Measurements from ENCODE around the gene FNBP1. TPM values are rescaled to one million over a fixed set of nuclear protein-coding genes. Genes with fewer than 3 reads are reported as not detected.

The FNBP1 gene
- total RNA-seq, 1 experiment from 2014 or later, result 43.6 TPM

DNA sequence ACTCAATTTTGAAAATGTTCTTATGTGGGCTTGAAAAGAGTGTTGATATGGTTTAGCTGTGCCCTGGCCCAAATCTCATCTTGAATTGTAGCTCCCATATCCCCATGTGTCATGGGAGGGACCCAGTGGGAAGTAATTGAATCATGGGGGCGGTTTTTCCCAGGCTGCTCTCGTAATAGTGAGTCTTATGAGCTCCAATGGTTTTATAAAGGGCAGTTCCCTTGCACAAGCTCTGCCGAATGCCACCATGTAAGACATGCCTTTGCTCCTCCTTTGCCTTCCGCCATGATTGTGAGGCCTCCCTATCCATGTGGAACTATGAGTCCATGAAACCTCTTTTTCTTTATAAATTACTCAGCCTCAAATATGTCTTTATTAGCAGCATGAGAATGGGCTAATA lies 136.7 kb downstream of the FNBP1 start (continued):
- TF ChIP-seq, protein P1, sequence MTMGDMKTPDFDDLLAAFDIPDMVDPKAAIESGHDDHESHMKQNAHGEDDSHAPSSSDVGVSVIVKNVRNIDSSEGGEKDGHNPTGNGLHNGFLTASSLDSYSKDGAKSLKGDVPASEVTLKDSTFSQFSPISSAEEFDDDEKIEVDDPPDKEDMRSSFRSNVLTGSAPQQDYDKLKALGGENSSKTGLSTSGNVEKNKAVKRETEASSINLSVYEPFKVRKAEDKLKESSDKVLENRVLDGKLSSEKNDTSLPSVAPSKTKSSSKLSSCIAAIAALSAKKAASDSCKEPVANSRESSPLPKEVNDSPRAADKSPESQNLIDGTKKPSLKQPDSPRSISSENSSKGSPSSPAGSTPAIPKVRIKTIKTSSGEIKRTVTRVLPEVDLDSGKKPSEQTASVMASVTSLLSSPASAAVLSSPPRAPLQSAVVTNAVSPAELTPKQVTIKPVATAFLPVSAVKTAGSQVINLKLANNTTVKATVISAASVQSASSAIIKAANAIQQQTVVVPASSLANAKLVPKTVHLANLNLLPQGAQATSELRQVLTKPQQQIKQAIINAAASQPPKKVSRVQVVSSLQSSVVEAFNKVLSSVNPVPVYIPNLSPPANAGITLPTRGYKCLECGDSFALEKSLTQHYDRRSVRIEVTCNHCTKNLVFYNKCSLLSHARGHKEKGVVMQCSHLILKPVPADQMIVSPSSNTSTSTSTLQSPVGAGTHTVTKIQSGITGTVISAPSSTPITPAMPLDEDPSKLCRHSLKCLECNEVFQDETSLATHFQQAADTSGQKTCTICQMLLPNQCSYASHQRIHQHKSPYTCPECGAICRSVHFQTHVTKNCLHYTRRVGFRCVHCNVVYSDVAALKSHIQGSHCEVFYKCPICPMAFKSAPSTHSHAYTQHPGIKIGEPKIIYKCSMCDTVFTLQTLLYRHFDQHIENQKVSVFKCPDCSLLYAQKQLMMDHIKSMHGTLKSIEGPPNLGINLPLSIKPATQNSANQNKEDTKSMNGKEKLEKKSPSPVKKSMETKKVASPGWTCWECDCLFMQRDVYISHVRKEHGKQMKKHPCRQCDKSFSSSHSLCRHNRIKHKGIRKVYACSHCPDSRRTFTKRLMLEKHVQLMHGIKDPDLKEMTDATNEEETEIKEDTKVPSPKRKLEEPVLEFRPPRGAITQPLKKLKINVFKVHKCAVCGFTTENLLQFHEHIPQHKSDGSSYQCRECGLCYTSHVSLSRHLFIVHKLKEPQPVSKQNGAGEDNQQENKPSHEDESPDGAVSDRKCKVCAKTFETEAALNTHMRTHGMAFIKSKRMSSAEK (CRISPR knock-in tag; IDR thresholded peaks at IDR 0.05; ENCODE audit: borderline replicate concordance), result no peak
- no peak for TF ChIP-seq ZNF423 (CRISPR knock-in tag; IDR thresholded peaks at IDR 0.05)
- no peak for TF ChIP-seq ZNF396 (CRISPR knock-in tag; IDR thresholded peaks at IDR 0.05; ENCODE audit: borderline replicate concordance)
- TF ChIP-seq GABPB1 (CRISPR knock-in tag; IDR thresholded peaks at IDR 0.05), result no peak
- TF ChIP-seq PRRX2 (CRISPR knock-in tag; IDR thresholded peaks at IDR 0.05), result no peak
- TF ChIP-seq NFE2L1 (CRISPR knock-in tag; IDR thresholded peaks at IDR 0.05), result no peak

DNA sequence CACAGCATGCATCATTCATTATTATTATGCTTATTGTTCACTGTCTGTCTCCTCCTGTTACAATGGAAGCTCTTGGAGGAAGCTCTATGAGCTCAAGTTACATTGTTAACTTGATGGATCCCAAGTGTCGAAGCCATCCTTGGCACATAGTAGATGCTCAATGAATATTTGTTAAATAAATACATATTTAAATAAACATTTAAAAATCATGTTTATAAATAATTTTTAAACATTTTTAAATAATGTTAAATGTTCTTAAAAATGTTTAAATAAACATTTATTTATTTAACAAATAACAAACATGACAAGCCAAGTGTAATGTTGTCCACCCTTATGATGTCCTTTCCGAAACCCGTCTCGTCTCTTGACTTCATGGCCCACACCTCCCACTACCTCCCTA lies 138.3 kb downstream of the FNBP1 start:
- H3K36me3 Mint-ChIP-seq, result peaks cover 34% of the 10 kb centered on the region
- H3K27ac Mint-ChIP-seq, result 0 out of 2 replicates have a peak overlapping the region, but pooled peaks have one; percentile 21
- TF ChIP-seq, protein P2, sequence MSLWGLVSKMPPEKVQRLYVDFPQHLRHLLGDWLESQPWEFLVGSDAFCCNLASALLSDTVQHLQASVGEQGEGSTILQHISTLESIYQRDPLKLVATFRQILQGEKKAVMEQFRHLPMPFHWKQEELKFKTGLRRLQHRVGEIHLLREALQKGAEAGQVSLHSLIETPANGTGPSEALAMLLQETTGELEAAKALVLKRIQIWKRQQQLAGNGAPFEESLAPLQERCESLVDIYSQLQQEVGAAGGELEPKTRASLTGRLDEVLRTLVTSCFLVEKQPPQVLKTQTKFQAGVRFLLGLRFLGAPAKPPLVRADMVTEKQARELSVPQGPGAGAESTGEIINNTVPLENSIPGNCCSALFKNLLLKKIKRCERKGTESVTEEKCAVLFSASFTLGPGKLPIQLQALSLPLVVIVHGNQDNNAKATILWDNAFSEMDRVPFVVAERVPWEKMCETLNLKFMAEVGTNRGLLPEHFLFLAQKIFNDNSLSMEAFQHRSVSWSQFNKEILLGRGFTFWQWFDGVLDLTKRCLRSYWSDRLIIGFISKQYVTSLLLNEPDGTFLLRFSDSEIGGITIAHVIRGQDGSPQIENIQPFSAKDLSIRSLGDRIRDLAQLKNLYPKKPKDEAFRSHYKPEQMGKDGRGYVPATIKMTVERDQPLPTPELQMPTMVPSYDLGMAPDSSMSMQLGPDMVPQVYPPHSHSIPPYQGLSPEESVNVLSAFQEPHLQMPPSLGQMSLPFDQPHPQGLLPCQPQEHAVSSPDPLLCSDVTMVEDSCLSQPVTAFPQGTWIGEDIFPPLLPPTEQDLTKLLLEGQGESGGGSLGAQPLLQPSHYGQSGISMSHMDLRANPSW (CRISPR knock-in tag; conservative IDR thresholded peaks at IDR 0.05; ENCODE audit: low read depth), result no peak
- TF ChIP-seq, protein P3, sequence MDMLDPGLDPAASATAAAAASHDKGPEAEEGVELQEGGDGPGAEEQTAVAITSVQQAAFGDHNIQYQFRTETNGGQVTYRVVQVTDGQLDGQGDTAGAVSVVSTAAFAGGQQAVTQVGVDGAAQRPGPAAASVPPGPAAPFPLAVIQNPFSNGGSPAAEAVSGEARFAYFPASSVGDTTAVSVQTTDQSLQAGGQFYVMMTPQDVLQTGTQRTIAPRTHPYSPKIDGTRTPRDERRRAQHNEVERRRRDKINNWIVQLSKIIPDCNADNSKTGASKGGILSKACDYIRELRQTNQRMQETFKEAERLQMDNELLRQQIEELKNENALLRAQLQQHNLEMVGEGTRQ (CRISPR knock-in tag; IDR thresholded peaks at IDR 0.05), result no peak
- TF ChIP-seq, protein P4, sequence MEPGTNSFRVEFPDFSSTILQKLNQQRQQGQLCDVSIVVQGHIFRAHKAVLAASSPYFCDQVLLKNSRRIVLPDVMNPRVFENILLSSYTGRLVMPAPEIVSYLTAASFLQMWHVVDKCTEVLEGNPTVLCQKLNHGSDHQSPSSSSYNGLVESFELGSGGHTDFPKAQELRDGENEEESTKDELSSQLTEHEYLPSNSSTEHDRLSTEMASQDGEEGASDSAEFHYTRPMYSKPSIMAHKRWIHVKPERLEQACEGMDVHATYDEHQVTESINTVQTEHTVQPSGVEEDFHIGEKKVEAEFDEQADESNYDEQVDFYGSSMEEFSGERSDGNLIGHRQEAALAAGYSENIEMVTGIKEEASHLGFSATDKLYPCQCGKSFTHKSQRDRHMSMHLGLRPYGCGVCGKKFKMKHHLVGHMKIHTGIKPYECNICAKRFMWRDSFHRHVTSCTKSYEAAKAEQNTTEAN (CRISPR knock-in tag; IDR thresholded peaks at IDR 0.05), result no peak
- no peak for TF ChIP-seq TEAD4 (CRISPR knock-in tag; IDR thresholded peaks at IDR 0.05)
- TF ChIP-seq, protein P5, sequence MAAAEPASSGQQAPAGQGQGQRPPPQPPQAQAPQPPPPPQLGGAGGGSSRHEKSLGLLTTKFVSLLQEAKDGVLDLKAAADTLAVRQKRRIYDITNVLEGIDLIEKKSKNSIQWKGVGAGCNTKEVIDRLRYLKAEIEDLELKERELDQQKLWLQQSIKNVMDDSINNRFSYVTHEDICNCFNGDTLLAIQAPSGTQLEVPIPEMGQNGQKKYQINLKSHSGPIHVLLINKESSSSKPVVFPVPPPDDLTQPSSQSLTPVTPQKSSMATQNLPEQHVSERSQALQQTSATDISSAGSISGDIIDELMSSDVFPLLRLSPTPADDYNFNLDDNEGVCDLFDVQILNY (CRISPR knock-in tag; IDR thresholded peaks at IDR 0.05), result no peak
- peak; percentile 99 for TF ChIP-seq HMGA2 (CRISPR knock-in tag; IDR thresholded peaks at IDR 0.05)
- no peak for TF ChIP-seq NFATC4 (CRISPR knock-in tag; IDR thresholded peaks at IDR 0.05)
- no peak for TF ChIP-seq GABPB1 (CRISPR knock-in tag; IDR thresholded peaks at IDR 0.05)
- H3K9me3 Mint-ChIP-seq, result peaks cover 9% of the 10 kb centered on the region; the same call in 1 of the 2 replicates
- H3K27me3 Mint-ChIP-seq (ENCODE audit: low read depth), result no peaks in the 10 kb centered on the region
- POLR2A ChIA-PET, result interaction anchor here (0.6 to 1.0 kb wide), 2 partner anchors 13 to 39 kb away, joined by 3 to 4 read pairs; no protein-coding TSS in a partner anchor
- CTCF ChIA-PET, result no interaction called here
- H3K4me3 Mint-ChIP-seq, result no peak overlapping the region
- H3K4me1 Mint-ChIP-seq, result peaks cover 24% of the 10 kb centered on the region
- DNase-seq (ENCODE audit: low spot score) (no peak), ATAC-seq (no peak)

DNA sequence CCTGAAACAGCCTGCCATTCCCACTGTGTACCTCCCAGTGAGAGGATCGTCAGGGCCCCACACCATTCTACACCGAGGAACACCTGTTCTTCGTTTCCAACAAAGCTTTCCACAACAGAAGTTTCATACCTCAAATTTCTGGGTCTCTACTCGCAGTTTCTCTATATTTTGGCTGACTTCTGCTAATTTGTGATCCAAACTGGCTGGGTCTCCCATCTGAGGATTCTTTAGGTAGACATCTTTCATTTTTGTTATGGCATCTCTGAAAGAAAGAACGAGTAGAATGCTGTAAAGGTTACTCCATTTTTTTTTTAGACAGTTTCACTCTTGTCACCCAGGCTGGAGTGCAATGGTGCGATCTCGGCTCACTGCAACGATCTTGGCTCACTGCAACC lies 140.3 kb downstream of the FNBP1 start:
- Mint-ChIP-seq H3K27me3 (ENCODE audit: low read depth) (no peaks in the 10 kb centered on the region), H3K4me1 (peaks cover 11% of the 10 kb centered on the region), H3K4me3 (no peak overlapping the region), H3K27ac (no peak overlapping the region), H3K36me3 (peaks cover 42% of the 10 kb centered on the region), H3K9me3 (peaks cover 9% of the 10 kb centered on the region; the same call in 1 of the 2 replicates)
- DNase-seq (ENCODE audit: low spot score) (no peak), ATAC-seq (no peak)
- POLR2A ChIA-PET, result no interaction called here
- CTCF ChIA-PET, result no interaction called here
- TF ChIP-seq, protein P6, sequence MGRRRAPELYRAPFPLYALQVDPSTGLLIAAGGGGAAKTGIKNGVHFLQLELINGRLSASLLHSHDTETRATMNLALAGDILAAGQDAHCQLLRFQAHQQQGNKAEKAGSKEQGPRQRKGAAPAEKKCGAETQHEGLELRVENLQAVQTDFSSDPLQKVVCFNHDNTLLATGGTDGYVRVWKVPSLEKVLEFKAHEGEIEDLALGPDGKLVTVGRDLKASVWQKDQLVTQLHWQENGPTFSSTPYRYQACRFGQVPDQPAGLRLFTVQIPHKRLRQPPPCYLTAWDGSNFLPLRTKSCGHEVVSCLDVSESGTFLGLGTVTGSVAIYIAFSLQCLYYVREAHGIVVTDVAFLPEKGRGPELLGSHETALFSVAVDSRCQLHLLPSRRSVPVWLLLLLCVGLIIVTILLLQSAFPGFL (CRISPR knock-in tag; IDR thresholded peaks at IDR 0.05; ENCODE audit: borderline replicate concordance), result no peak
- TF ChIP-seq, protein P7, sequence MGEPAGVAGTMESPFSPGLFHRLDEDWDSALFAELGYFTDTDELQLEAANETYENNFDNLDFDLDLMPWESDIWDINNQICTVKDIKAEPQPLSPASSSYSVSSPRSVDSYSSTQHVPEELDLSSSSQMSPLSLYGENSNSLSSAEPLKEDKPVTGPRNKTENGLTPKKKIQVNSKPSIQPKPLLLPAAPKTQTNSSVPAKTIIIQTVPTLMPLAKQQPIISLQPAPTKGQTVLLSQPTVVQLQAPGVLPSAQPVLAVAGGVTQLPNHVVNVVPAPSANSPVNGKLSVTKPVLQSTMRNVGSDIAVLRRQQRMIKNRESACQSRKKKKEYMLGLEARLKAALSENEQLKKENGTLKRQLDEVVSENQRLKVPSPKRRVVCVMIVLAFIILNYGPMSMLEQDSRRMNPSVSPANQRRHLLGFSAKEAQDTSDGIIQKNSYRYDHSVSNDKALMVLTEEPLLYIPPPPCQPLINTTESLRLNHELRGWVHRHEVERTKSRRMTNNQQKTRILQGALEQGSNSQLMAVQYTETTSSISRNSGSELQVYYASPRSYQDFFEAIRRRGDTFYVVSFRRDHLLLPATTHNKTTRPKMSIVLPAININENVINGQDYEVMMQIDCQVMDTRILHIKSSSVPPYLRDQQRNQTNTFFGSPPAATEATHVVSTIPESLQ (CRISPR knock-in tag; IDR thresholded peaks at IDR 0.05), result no peak
- TF ChIP-seq RORB (CRISPR knock-in tag; IDR thresholded peaks at IDR 0.05), result no peak
- no peak for TF ChIP-seq NFE2L1 (CRISPR knock-in tag; IDR thresholded peaks at IDR 0.05)
- TF ChIP-seq FOXP1 (CRISPR knock-in tag; IDR thresholded peaks at IDR 0.05; ENCODE audit: borderline replicate concordance), result no peak
- no peak for TF ChIP-seq RELA (CRISPR knock-in tag; IDR thresholded peaks at IDR 0.05; ENCODE audit: borderline replicate concordance)
- TF ChIP-seq IRF2 (CRISPR knock-in tag; IDR thresholded peaks at IDR 0.05; ENCODE audit: borderline replicate concordance, low read depth), result no peak
- no peak for TF ChIP-seq GTF2I (CRISPR knock-in tag; conservative IDR thresholded peaks at IDR 0.05)
- TF ChIP-seq ZNF232 (CRISPR knock-in tag; IDR thresholded peaks at IDR 0.05), result no peak
